Measurements from ENCODE around the gene RAB40A. TPM values are rescaled to one million over a fixed set of nuclear protein-coding genes. Genes with fewer than 3 reads are reported as not detected.

The RAB40A gene
- total RNA-seq, 1 experiment from 2014 or later: 1.0 TPM

DNA sequence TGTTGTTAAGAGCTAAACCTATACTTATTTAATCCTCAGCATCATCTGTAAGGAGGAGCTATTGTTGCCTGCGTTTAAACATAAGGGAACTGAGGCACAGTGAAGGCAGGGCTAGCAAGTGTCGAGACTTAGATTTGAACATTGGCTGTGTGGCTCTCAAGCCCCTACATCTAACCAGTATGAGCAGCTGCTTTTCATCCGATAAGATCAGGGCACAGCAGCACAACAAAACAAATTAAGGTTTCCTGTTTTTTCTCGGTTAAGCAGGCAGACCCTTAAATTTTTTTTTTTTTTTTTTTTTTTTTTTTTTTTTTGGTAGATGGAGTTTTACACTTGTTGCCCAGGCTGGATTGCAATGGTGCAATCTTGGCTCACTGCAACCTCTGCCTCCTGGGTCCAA lies 35.6 kb downstream of the RAB40A start:
- H3K4me1 ChIP-seq (replicated peaks; ENCODE audit: insufficient read depth): no peaks in the 10 kb centered on the region
- no peaks in the 10 kb centered on the region for H3K36me3 ChIP-seq (ENCODE audit: low read depth)
- no peaks in the 10 kb centered on the region for H3K9me2 ChIP-seq (ENCODE audit: insufficient read depth)
- TF ChIP-seq, protein P1, sequence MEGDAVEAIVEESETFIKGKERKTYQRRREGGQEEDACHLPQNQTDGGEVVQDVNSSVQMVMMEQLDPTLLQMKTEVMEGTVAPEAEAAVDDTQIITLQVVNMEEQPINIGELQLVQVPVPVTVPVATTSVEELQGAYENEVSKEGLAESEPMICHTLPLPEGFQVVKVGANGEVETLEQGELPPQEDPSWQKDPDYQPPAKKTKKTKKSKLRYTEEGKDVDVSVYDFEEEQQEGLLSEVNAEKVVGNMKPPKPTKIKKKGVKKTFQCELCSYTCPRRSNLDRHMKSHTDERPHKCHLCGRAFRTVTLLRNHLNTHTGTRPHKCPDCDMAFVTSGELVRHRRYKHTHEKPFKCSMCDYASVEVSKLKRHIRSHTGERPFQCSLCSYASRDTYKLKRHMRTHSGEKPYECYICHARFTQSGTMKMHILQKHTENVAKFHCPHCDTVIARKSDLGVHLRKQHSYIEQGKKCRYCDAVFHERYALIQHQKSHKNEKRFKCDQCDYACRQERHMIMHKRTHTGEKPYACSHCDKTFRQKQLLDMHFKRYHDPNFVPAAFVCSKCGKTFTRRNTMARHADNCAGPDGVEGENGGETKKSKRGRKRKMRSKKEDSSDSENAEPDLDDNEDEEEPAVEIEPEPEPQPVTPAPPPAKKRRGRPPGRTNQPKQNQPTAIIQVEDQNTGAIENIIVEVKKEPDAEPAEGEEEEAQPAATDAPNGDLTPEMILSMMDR (conservative IDR thresholded peaks at IDR 0.05): no peak
- TF ChIP-seq EZH2 (IDR thresholded peaks at IDR 0.05; ENCODE audit: low read depth): no peak
- H4K20me1 ChIP-seq (ENCODE audit: insufficient read depth): no peaks in the 10 kb centered on the region
- H3K79me2 ChIP-seq (ENCODE audit: low read depth): no peaks in the 10 kb centered on the region
- POLR2A ChIA-PET (ENCODE audit: unreplicated experiment): no interaction called here
- intact Hi-C loops (cut with micrococcal nuclease; ENCODE audit: unreplicated experiment): no loop called here
- H3K27ac ChIP-seq: no peak overlapping the region
- BruUV-seq (replicated peaks): no TSS peak
- no peaks in the 10 kb centered on the region for H3K9me3 ChIP-seq (ENCODE audit: insufficient read depth, low read depth)
- no peaks in the 10 kb centered on the region for H3F3A ChIP-seq (ENCODE audit: insufficient read depth, low read depth)
- H3K27me3 ChIP-seq (ENCODE audit: insufficient read depth, low read depth): no peaks in the 10 kb centered on the region
- H2AFZ ChIP-seq: no peak overlapping the region
- no peak overlapping the region for H3K4me2 ChIP-seq
- DNase-seq: no peak
- no peak overlapping the region for H3K4me3 ChIP-seq
- CTCF ChIA-PET: no interaction called here

DNA sequence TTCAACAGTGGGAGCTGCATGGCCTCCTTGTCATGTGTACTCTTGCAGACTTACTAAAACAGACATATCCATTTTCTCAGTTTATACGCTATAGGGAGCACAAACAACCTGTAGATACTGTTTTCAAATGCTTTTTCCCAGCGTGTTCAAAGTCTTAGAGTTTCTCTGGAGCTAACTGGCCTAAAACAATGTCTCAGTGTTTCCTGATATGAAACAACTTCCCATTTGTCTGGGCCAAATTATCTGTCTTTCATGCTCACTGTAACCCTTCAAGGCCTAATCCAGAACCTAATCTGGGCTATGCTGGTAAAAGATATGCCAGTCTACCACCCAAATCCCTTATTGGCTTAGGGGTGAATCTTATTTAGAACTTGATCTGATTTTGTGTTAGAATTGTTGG lies 38.8 kb downstream of the RAB40A start:
- Histone ChIP-seq H3K4me1 (replicated peaks; ENCODE audit: insufficient read depth) (no peaks in the 10 kb centered on the region), H3K36me3 (ENCODE audit: low read depth) (no peaks in the 10 kb centered on the region), H3F3A (ENCODE audit: insufficient read depth, low read depth) (no peaks in the 10 kb centered on the region), H3K9me2 (ENCODE audit: insufficient read depth) (no peaks in the 10 kb centered on the region), H2AFZ (no peak overlapping the region), H3K9me3 (ENCODE audit: insufficient read depth, low read depth) (no peaks in the 10 kb centered on the region), H3K27ac (no peak overlapping the region), H3K79me2 (ENCODE audit: low read depth) (no peaks in the 10 kb centered on the region), H3K4me2 (no peak overlapping the region), H3K4me3 (no peak overlapping the region), H4K20me1 (ENCODE audit: insufficient read depth) (no peaks in the 10 kb centered on the region), H3K27me3 (ENCODE audit: insufficient read depth, low read depth) (no peaks in the 10 kb centered on the region)
- BruUV-seq (replicated peaks): no TSS peak
- ChIA-PET POLR2A (ENCODE audit: unreplicated experiment) (no interaction called here), CTCF (no interaction called here)
- no peak for TF ChIP-seq EZH2 (IDR thresholded peaks at IDR 0.05; ENCODE audit: low read depth)
- TF ChIP-seq, protein P1 (conservative IDR thresholded peaks at IDR 0.05): no peak
- intact Hi-C loops (cut with micrococcal nuclease; ENCODE audit: unreplicated experiment): no loop called here
- no peak for DNase-seq

DNA sequence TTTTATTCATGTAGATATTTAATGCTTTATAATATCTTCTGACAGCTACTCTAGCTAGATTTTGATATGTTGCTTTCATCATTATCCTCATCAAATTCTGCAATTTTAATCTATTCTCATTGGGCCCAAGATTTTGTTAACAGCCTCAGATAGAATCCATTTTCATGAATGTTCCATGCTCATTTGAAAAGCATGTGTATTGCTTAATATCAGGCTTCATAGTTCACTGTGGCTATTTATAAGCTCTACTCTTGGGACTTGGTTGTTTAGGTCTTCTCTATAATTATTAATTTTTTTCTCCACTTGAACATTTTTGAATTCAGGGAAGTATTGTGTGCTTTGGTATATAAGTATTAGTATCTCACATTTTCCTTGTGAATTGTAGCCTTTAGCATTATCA lies 41.8 kb downstream of the RAB40A start:
- Histone ChIP-seq H3F3A (ENCODE audit: insufficient read depth, low read depth) (no peaks in the 10 kb centered on the region), H3K4me3 (no peak overlapping the region), H3K4me1 (replicated peaks; ENCODE audit: insufficient read depth) (no peaks in the 10 kb centered on the region), H3K27ac (no peak overlapping the region), H3K9me3 (ENCODE audit: insufficient read depth, low read depth) (no peaks in the 10 kb centered on the region), H4K20me1 (ENCODE audit: insufficient read depth) (no peaks in the 10 kb centered on the region), H3K36me3 (ENCODE audit: low read depth) (no peaks in the 10 kb centered on the region), H3K79me2 (ENCODE audit: low read depth) (no peaks in the 10 kb centered on the region), H2AFZ (no peak overlapping the region), H3K9me2 (ENCODE audit: insufficient read depth) (no peaks in the 10 kb centered on the region), H3K27me3 (ENCODE audit: insufficient read depth, low read depth) (no peaks in the 10 kb centered on the region), H3K4me2 (no peak overlapping the region)
- intact Hi-C loops (cut with micrococcal nuclease; ENCODE audit: unreplicated experiment): no loop called here
- ChIA-PET POLR2A (ENCODE audit: unreplicated experiment) (no interaction called here), CTCF (no interaction called here)
- no peak for DNase-seq
- TF ChIP-seq EZH2 (IDR thresholded peaks at IDR 0.05; ENCODE audit: low read depth): no peak
- TF ChIP-seq, protein P1 (conservative IDR thresholded peaks at IDR 0.05): no peak
- no TSS peak for BruUV-seq (replicated peaks)

Data from PC-9 (cell line).